GM19328 (cell line): Measurements from ENCODE around the gene F13A1.
"Not testable (repeated sequence)": the region's sequence is repeated elsewhere in the genome, so short reads cannot be mapped to it uniquely, and the experiment has no call there.

Experiments
- ATAC-seq: cut with Tn5 transposase; IDR thresholded peaks from one replicate; pipeline ENCODE4 v1.9.1; 2021; ENCODE audit warnings: mild to moderate bottlenecking, moderate library complexity; ENCODE audit not compliant: unreplicated experiment

F13A1 gene

GRCh38 chr6:6320901-6321300 lies 439 bp upstream of the F13A1 start:
- no peak for ATAC-seq

- no peak for ATAC-seq
Measured at GRCh38 chr6:6317825-6318733, 2.4 kb downstream of the F13A1 start.

- no peak for ATAC-seq
Measured at GRCh38 chr6:6317386-6317785, 3.1 kb downstream of the F13A1 start.

- no peak for ATAC-seq
Measured at GRCh38 chr6:6315660-6316059, 4.8 kb downstream of the F13A1 start.

- no peak for ATAC-seq
Measured at GRCh38 chr6:6314596-6314995, 5.9 kb downstream of the F13A1 start.

GRCh38 chr6:6312901-6313441 lies 7.5 kb downstream of the F13A1 start:
- ATAC-seq = no peak

GRCh38 chr6:6305575-6305974 lies 14.9 kb downstream of the F13A1 start:
- no peak for ATAC-seq

GRCh38 chr6:6300383-6300782 lies 20.1 kb downstream of the F13A1 start:
- ATAC-seq = not testable (repeated sequence)

GRCh38 chr6:6293317-6293716 lies 27.1 kb downstream of the F13A1 start:
- no peak for ATAC-seq

GRCh38 chr6:6287415-6287814 lies 33.0 kb downstream of the F13A1 start:
- ATAC-seq = no peak

GRCh38 chr6:6285679-6286078 lies 34.8 kb downstream of the F13A1 start:
- ATAC-seq = no peak

GRCh38 chr6:6284221-6284966 lies 36.1 kb downstream of the F13A1 start:
- no peak for ATAC-seq

- ATAC-seq = no peak
Measured at GRCh38 chr6:6283746-6284145, 36.7 kb downstream of the F13A1 start.

- ATAC-seq = no peak
Measured at GRCh38 chr6:6282716-6283115, 37.7 kb downstream of the F13A1 start.

GRCh38 chr6:6277413-6277812 lies 43.0 kb downstream of the F13A1 start:
- ATAC-seq = no peak

- no peak for ATAC-seq
Measured at GRCh38 chr6:6270948-6271535, 49.4 kb downstream of the F13A1 start.

GRCh38 chr6:6260196-6260722 lies 60.2 kb downstream of the F13A1 start:
- no peak for ATAC-seq

GRCh38 chr6:6256886-6257285 lies 63.6 kb downstream of the F13A1 start:
- ATAC-seq = no peak

GRCh38 chr6:6256259-6256658 lies 64.2 kb downstream of the F13A1 start:
- ATAC-seq = no peak

- no peak for ATAC-seq
Measured at GRCh38 chr6:6251555-6252280, 68.7 kb downstream of the F13A1 start.

GRCh38 chr6:6248651-6249050 lies 71.8 kb downstream of the F13A1 start:
- no peak for ATAC-seq
